ENCODE measurements around the gene PLEKHA7.
"Not testable (repeated sequence)": the region's sequence is repeated elsewhere in the genome, so short reads cannot be mapped to it uniquely, and the experiment has no call there.

PLEKHA7 gene

GRCh38 chr11:16924462-16924825, 89.8 kb downstream of the PLEKHA7 start:
- ATAC-seq (replicated peaks; ENCODE audit: extremely low read depth, poor library complexity, severe bottlenecking), result no peak
- peaks cover 61% of the 10 kb centered on the region for H3K27me3 Mint-ChIP-seq
- peaks cover 5% of the 10 kb centered on the region for H3K4me1 Mint-ChIP-seq

DNA sequence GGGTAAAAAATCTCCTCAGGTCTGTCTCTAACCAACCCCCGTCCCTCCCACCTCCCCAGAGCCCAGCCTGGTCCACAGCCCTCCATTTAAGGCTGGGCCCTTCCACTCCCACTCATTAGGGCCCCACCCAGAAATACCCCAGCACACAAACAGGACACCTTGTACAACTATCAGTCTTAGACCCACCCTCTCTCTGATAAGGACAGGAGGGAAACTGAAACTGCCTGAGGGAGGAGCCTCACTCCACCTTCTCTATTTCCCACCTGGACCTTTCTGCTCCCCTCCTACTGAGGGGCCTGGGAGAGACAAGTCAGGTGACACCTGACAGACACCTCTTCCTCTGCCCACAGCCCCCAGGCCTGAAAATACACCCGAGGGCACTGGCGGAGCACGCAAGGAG, 90.2 kb downstream of the PLEKHA7 start:
- no peaks in the 10 kb centered on the region for H3K36me3 Mint-ChIP-seq (ENCODE audit: insufficient read depth)
- no peaks in the 10 kb centered on the region for H3K9me3 Mint-ChIP-seq
- peaks cover 5% of the 10 kb centered on the region for H3K4me1 Mint-ChIP-seq
- H3K4me3 Mint-ChIP-seq, result no peak overlapping the region
- H3K27ac Mint-ChIP-seq (ENCODE audit: low read depth), result no peak overlapping the region
- H3K27me3 Mint-ChIP-seq, result peaks cover 57% of the 10 kb centered on the region
- no peak for ATAC-seq (replicated peaks; ENCODE audit: extremely low read depth, poor library complexity, severe bottlenecking)
- no peak for DNase-seq (ENCODE audit: low spot score in 2 of 2)

More at GRCh38 chr11:16924462-16924825, 89.8 kb downstream of the PLEKHA7 start:
- Mint-ChIP-seq H3K27ac (ENCODE audit: low read depth) (no peak overlapping the region), H3K4me3 (no peak overlapping the region), H3K9me3 (no peaks in the 10 kb centered on the region), H3K36me3 (ENCODE audit: insufficient read depth) (no peaks in the 10 kb centered on the region)
- DNase-seq (ENCODE audit: low spot score in 2 of 2), result no peak

GRCh38 chr11:16921668-16922067, 92.5 kb downstream of the PLEKHA7 start:
- no peak for DNase-seq (ENCODE audit: low spot score in 2 of 2)
- H3K27me3 Mint-ChIP-seq, result peaks cover 55% of the 10 kb centered on the region
- H3K4me3 Mint-ChIP-seq, result no peak overlapping the region
- no peak overlapping the region for H3K27ac Mint-ChIP-seq (ENCODE audit: low read depth)
- no peaks in the 10 kb centered on the region for H3K9me3 Mint-ChIP-seq
- H3K4me1 Mint-ChIP-seq, result peaks cover 5% of the 10 kb centered on the region
- no peaks in the 10 kb centered on the region for H3K36me3 Mint-ChIP-seq (ENCODE audit: insufficient read depth)
- ATAC-seq (replicated peaks; ENCODE audit: extremely low read depth, poor library complexity, severe bottlenecking), result no peak

DNA sequence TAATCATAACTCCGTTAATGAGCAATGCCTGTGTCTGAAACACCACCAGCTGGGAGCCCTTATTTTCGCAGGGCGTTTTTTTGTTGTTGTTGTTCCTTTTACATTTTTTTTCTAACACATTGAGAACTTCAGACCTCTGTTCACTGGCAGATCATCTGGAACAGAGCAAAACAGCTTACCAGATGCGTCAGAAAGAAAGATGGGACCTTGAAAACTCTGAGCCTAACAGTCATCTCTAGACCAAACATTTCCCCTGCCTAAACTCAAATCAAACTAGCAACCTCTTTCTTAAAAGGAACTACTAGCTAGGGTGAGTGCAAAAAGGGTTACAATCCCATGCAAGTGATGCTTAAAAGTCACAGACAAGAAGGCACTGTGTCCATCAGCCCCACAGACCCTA, 93.2 kb downstream of the PLEKHA7 start:
- Mint-ChIP-seq H3K9me3 (no peaks in the 10 kb centered on the region), H3K27ac (ENCODE audit: low read depth) (no peak overlapping the region), H3K27me3 (peaks cover 49% of the 10 kb centered on the region), H3K4me3 (no peak overlapping the region), H3K36me3 (ENCODE audit: insufficient read depth) (no peaks in the 10 kb centered on the region), H3K4me1 (peaks cover 1% of the 10 kb centered on the region)
- no peak for ATAC-seq (replicated peaks; ENCODE audit: extremely low read depth, poor library complexity, severe bottlenecking)
- no peak for DNase-seq (ENCODE audit: low spot score in 2 of 2)

GRCh38 chr11:16920559-16920958, 93.7 kb downstream of the PLEKHA7 start:
- Mint-ChIP-seq H3K9me3 (no peaks in the 10 kb centered on the region), H3K27me3 (peaks cover 44% of the 10 kb centered on the region), H3K4me3 (no peak overlapping the region), H3K36me3 (ENCODE audit: insufficient read depth) (no peaks in the 10 kb centered on the region), H3K4me1 (no peaks in the 10 kb centered on the region), H3K27ac (ENCODE audit: low read depth) (no peak overlapping the region)
- no peak for ATAC-seq (replicated peaks; ENCODE audit: extremely low read depth, poor library complexity, severe bottlenecking)
- no peak for DNase-seq (ENCODE audit: low spot score in 2 of 2)

GRCh38 chr11:16918543-16919182, 95.6 kb downstream of the PLEKHA7 start:
- H3K27me3 Mint-ChIP-seq, result peaks cover 28% of the 10 kb centered on the region
- not testable (repeated sequence) for H3K4me1 Mint-ChIP-seq; H3K4me3 Mint-ChIP-seq; ATAC-seq (replicated peaks; ENCODE audit: extremely low read depth, poor library complexity, severe bottlenecking); H3K9me3 Mint-ChIP-seq; H3K36me3 Mint-ChIP-seq (ENCODE audit: insufficient read depth); DNase-seq (ENCODE audit: low spot score in 2 of 2); H3K27ac Mint-ChIP-seq (ENCODE audit: low read depth)

GRCh38 chr11:16917941-16918340, 96.3 kb downstream of the PLEKHA7 start:
- ATAC-seq (replicated peaks; ENCODE audit: extremely low read depth, poor library complexity, severe bottlenecking) (no peak), DNase-seq (ENCODE audit: low spot score in 2 of 2) (no peak)
- H3K27me3 Mint-ChIP-seq, result peaks cover 21% of the 10 kb centered on the region
- H3K4me3 Mint-ChIP-seq, result no peak overlapping the region
- H3K4me1 Mint-ChIP-seq, result no peaks in the 10 kb centered on the region
- no peaks in the 10 kb centered on the region for H3K9me3 Mint-ChIP-seq
- no peaks in the 10 kb centered on the region for H3K36me3 Mint-ChIP-seq (ENCODE audit: insufficient read depth)
- no peak overlapping the region for H3K27ac Mint-ChIP-seq (ENCODE audit: low read depth)

DNA sequence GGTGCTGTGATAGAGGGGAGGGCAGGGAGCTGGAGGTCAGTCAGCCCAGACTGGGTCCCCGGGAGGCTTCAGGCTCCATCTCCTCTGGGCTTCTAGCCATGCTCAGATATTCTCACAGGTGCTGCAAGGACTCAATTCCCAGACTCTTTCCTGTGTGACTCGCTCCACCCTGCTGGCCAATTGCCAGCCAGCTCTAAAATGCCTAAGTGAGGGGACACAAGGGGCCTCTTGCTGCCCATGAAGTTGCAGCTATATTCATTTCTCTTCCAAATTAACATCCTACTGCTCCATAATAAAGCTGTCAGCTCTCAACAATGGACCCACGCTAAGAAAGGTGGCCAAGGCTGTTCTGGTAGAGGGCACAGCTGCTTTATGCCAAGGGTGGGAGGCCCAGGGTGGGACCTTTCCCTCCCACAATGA, 101.5 kb downstream of the PLEKHA7 start:
- Mint-ChIP-seq H3K9me3 (no peaks in the 10 kb centered on the region), H3K36me3 (ENCODE audit: insufficient read depth) (no peaks in the 10 kb centered on the region), H3K4me3 (no peak overlapping the region), H3K27ac (ENCODE audit: low read depth) (no peak overlapping the region), H3K4me1 (peaks cover 5% of the 10 kb centered on the region), H3K27me3 (peaks cover 7% of the 10 kb centered on the region)
- ATAC-seq (replicated peaks; ENCODE audit: extremely low read depth, poor library complexity, severe bottlenecking) (no peak), DNase-seq (ENCODE audit: low spot score in 2 of 2) (no peak)

GRCh38 chr11:16911658-16912057, 102.6 kb downstream of the PLEKHA7 start:
- no peaks in the 10 kb centered on the region for H3K36me3 Mint-ChIP-seq (ENCODE audit: insufficient read depth)
- no peak for ATAC-seq (replicated peaks; ENCODE audit: extremely low read depth, poor library complexity, severe bottlenecking)
- H3K9me3 Mint-ChIP-seq, result no peaks in the 10 kb centered on the region
- H3K27ac Mint-ChIP-seq (ENCODE audit: low read depth), result no peak overlapping the region
- H3K4me1 Mint-ChIP-seq, result peaks cover 5% of the 10 kb centered on the region
- DNase-seq (ENCODE audit: low spot score in 2 of 2), result no peak
- H3K4me3 Mint-ChIP-seq, result no peak overlapping the region
- H3K27me3 Mint-ChIP-seq, result no peaks in the 10 kb centered on the region

- no peaks in the 10 kb centered on the region for H3K27me3 Mint-ChIP-seq
- DNase-seq (ENCODE audit: low spot score in 2 of 2), result no peak
- no peak for ATAC-seq (replicated peaks; ENCODE audit: extremely low read depth, poor library complexity, severe bottlenecking)
- H3K36me3 Mint-ChIP-seq (ENCODE audit: insufficient read depth), result no peaks in the 10 kb centered on the region
- no peak overlapping the region for H3K27ac Mint-ChIP-seq (ENCODE audit: low read depth)
- no peaks in the 10 kb centered on the region for H3K9me3 Mint-ChIP-seq
- no peak overlapping the region for H3K4me3 Mint-ChIP-seq
- H3K4me1 Mint-ChIP-seq, result peaks cover 5% of the 10 kb centered on the region
Measured at GRCh38 chr11:16911186-16911585, 103.0 kb downstream of the PLEKHA7 start.

- H3K27me3 Mint-ChIP-seq, result no peaks in the 10 kb centered on the region
- H3K36me3 Mint-ChIP-seq (ENCODE audit: insufficient read depth), result no peaks in the 10 kb centered on the region
- peaks cover 5% of the 10 kb centered on the region for H3K4me1 Mint-ChIP-seq
- DNase-seq (ENCODE audit: low spot score in 2 of 2), result no peak
- no peak for ATAC-seq (replicated peaks; ENCODE audit: extremely low read depth, poor library complexity, severe bottlenecking)
- no peaks in the 10 kb centered on the region for H3K9me3 Mint-ChIP-seq
- H3K27ac Mint-ChIP-seq (ENCODE audit: low read depth), result no peak overlapping the region
- no peak overlapping the region for H3K4me3 Mint-ChIP-seq
Measured at GRCh38 chr11:16909359-16910035, 104.7 kb downstream of the PLEKHA7 start.

GRCh38 chr11:16905375-16905774, 108.8 kb downstream of the PLEKHA7 start:
- no peak for DNase-seq (ENCODE audit: low spot score in 2 of 2)
- Mint-ChIP-seq H3K27ac (ENCODE audit: low read depth) (no peak overlapping the region), H3K9me3 (no peaks in the 10 kb centered on the region), H3K36me3 (ENCODE audit: insufficient read depth) (no peaks in the 10 kb centered on the region), H3K27me3 (no peaks in the 10 kb centered on the region), H3K4me1 (peaks cover 13% of the 10 kb centered on the region), H3K4me3 (no peak overlapping the region)
- no peak for ATAC-seq (replicated peaks; ENCODE audit: extremely low read depth, poor library complexity, severe bottlenecking)

DNA sequence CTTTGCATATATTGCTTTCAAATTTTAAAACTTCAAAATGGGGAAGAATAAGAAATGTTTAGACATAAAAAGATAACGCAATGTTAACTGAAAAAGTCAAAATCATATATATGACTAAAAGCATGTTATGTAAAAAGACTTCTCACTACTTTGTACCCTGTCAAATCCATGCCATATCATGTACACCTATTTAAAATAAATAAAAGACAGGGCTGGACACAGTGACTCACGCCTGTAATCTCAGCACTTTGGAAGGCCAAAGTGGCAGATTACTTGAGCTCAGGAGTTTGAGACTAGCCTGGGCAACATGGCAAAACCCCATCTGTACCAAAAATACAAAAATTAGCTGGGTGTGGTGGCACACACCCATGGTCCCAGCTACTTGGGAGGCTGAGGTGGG, 109.5 kb downstream of the PLEKHA7 start:
- H3K27ac Mint-ChIP-seq (ENCODE audit: low read depth); H3K9me3 Mint-ChIP-seq; H3K27me3 Mint-ChIP-seq; DNase-seq (ENCODE audit: low spot score in 2 of 2); ATAC-seq (replicated peaks; ENCODE audit: extremely low read depth, poor library complexity, severe bottlenecking); H3K4me3 Mint-ChIP-seq; H3K36me3 Mint-ChIP-seq (ENCODE audit: insufficient read depth): not testable (repeated sequence)
- H3K4me1 Mint-ChIP-seq, result peaks cover 13% of the 10 kb centered on the region

Data from central memory CD8-positive, alpha-beta T cell (primary cell).